Stimulated activated CD8-positive, alpha-beta memory T cell treated with anti-CD3 and anti-CD28 coated beads, Interleukin-15, amount 100 ng/mL, for 4 hours (primary cell): ENCODE measurements around the gene EIF6.

Source experiments
- DNase-seq, 2 donors: peaks; one replicate each; pipeline ENCODE4 v3.0.0-alpha.2; 2020; ENCODE audit warnings: low read depth in 2 of 2

The EIF6 gene

DNA sequence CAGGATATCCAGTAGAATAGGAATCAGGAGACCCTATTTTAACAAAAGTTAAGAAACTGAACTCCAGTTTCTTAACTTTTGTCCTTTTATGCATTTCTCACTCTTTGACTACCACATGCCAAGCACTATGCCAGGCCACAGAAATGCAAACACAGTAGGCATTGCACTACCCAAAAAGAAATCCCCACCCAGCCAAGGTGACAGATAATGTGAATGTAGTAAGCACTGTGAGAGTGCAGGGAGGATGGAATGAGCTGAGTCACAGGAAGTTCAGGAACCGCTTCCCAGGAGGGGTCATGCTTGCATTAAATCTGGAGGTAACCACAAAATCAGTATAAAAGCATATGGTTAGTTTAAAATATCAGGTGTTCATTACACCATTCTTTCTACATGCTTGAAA lies 27.7 kb upstream of the EIF6 start:
- DNase-seq, result no peak

- no peak for DNase-seq
Measured at GRCh38 chr20:35311822-35312221, 27.2 kb upstream of the EIF6 start.

DNA sequence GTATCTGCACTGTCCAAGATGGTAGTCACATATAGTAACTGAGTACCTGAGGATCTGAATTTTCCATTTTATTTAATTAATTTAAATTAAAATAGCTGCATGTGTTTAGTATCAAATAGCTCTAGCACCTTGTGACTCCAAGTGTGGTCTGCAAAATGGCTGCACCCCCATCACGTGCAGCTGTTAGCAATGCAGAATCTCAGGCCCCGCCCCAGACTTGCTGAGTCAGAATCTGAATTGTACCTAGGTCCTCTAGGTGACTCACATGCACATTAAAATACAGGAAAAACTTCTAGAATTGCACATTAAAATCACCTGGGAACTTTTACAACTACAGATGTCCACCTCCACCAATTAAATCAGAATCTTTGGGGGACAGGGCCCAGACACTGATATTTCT lies 26.8 kb upstream of the EIF6 start:
- DNase-seq, result no peak

DNA sequence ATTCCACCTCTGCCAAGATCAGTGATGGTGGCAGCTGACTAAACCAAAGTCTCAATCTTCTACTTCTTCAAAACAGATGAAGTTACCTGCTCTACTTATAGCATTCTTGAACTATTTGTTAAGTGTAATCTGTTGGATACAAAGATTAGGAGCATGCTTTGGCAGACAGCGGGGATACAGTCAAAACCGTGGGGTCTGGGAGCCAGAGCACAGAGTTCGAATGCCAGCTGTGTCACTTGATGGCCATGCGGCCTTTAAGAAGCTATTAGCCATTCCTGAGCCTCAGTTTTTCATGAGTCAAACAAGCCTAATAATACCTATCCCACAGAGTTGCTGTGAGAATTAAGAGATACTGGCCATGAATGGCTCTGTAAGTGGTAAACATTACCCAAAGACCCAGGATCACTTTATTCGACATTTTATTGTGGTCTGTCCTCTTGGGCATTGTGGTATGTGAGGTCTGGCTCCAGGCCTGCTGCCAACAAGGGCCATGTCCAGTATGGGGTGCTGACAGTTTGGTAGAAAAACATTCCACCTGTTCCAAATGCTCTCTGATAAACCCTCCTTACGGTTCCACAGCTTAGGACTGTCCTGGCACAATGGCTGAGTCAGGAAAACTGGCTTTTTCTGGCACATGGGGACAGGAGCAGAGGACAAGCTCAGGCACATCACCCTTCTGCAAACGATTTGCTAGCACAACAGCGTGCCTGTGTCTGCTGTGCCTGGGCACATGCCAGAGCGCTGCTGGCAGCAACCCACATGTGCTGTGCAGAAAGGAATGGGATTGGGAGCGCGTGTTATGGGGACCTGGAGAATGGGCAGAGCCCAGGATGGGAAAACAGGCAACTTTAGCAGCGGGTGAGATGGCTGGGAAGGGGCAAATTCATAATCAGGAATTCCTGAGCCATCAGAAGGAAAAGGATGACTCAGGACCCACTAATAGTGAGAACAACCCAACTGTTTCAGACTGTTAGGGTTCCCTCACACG lies 23.4 kb upstream of the EIF6 start:
- no peak for DNase-seq

DNA sequence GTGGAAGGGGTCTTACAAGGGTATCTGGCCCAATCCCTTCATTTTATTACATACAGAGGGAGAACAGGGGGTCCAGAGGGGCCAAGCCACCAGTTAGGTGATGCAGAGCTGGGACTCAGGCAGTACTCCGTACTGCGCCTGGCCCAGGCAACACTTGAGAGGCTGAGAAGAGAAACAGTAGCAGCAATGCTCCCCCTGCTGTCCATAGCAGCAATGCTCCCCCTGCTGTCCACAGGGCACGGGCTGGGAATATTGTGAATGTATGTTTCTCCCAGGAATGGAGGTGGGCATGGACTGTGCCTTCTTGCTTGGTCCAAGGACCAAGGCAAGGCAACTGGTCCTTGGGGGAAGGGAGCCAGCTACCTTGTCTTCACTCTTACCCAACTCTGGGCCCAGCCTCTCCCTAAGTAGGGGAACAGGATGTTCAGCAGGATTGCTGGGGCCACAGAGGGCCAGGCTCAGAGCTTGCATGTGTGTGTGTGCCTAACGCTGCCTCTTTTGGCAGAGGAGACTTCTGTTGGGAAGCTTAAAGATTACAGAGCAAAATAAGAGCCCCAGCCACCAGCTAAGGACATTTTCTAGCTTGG lies 22.5 kb upstream of the EIF6 start:
- no peak for DNase-seq

DNA sequence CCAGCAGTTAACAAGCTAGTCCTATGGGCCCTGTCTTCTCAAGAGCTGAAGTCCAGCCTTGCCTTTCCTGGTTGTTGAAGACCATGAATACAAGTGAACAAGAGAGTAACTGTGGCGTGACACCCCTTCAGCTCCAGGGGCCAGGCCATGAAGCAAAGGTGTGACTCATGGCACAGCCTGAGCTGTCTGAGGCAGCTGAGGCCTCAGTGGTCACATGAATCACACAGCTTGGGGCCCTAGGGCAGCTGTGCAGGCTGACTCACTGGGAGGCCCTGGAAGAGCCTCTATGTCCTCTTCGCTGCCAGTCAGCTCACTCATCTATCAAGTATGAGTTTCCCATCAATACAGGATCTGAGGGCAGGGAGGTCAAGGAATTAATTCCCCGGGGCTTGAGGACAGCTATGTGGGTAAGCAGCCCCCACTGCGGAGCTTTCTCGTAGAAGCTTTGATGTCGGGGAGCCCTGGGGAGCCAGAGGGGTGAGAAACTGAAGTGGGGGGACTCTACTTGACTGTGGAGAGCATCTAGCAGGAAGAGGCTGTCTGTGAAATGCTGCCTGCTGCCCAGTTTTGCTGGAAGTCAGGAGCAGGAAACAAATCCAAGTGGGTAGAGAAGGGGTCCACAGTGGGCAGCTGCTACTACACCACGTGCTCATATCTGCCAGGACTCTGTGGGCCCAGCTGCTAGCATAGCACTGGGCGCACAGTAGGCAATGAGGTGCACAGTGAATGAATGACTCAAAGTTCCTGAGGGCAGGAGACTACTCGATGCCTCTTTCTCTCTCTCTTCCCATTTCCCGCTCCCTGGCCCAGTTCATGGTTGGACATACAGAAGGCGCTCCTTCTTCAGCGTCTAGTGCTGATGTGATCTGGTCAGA lies 21.3 kb upstream of the EIF6 start:
- DNase-seq, result peak in 1 of 2 donors; percentile 29

- DNase-seq, result no peak
Measured at GRCh38 chr20:35304956-35305355, 20.4 kb upstream of the EIF6 start.

- peak; percentile 54 to 73 for DNase-seq
Measured at GRCh38 chr20:35303735-35304491, 19.3 kb upstream of the EIF6 start.

GRCh38 chr20:35303382-35303734 lies 18.8 kb upstream of the EIF6 start:
- DNase-seq, result no peak

- DNase-seq, result no peak
Measured at GRCh38 chr20:35302421-35303335, 18.1 kb upstream of the EIF6 start.

DNA sequence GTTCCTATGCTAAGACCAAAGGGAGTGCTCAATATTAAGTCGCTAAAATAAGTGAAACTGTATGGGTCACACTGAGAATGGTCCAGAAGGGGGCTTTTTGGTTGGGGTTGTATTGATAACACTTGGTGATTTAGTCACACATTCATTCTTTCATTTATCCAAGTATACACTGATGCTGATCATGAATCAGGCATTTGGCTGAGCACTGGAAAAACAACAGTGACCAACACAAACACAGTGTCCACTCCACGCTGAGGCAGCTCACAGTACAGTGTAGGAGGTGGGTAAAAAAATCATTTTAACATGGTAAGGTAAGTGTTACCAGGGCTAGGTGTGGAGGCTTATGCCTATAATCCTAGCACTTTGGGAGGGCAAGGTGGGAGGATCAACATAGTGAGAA lies 16.9 kb upstream of the EIF6 start:
- DNase-seq, result no peak

GRCh38 chr20:35300469-35301262 lies 16.1 kb upstream of the EIF6 start:
- DNase-seq, result no peak

DNA sequence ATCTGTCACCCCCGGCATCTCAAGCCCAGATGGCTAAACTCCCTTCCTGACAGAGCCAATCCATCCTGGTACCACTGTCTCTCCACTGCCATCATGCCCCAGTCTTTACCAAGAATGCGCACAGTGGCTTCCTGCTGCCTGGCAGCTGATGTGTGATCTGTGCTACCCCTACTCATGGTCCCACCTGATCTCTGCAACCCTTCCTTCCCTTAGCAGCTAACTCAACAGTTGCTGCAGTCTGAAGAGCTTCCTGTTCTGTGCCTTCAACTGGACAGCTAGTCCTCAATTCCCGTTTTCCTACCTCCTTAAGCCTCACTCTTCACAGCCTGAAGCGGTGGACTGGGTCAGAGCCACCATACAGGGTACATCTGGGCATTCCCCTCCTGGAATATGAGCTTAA lies 15.2 kb upstream of the EIF6 start:
- DNase-seq, result no peak

- no peak for DNase-seq
Measured at GRCh38 chr20:35298264-35298663, 13.7 kb upstream of the EIF6 start.

GRCh38 chr20:35297740-35298139 lies 13.2 kb upstream of the EIF6 start:
- DNase-seq, result no peak

DNA sequence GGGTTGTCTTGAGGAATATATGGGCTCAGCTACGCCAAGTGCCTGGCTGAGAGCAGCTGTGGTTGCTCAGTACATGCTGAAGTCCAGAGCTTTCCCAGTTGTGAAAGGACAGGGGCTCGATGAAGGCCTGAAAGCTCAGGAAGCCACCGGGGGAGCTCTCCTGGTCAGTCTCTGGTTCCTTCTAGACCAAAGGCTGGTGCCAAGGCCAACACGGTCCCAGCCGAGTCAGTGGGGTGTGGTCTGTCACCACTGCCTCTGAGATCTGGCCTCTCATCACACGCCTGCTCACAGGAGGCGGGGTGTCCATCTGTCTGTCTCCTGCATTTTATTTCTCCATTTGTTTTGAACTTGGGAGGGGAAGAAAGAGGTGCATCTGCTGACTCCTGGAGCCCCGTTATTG lies 12.6 kb upstream of the EIF6 start:
- no peak for DNase-seq

DNA sequence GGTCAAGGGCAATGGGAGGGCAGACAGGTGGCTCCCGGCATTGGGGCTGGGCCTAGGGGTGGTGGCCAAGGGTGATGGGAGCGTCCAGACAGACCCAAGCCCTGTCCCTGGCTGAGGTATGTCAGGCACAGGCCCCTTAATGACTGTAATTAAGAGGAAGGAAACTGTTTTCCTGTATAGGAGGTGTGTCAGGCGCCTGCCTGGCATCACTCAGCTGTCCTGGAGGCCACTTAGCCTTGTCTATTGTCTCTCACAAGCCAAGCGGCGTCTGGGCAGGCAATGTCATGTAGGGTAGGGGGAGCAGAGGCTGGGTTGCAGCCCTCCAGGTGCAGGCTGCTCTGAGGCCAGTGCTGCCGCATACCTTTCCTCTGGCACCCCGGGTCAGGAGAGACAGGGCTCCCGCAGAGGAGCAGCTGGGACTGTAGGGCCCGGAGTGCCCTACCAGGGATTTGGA lies 11.6 kb upstream of the EIF6 start:
- no peak for DNase-seq

- no peak for DNase-seq
Measured at GRCh38 chr20:35295674-35296073, 11.1 kb upstream of the EIF6 start.

DNA sequence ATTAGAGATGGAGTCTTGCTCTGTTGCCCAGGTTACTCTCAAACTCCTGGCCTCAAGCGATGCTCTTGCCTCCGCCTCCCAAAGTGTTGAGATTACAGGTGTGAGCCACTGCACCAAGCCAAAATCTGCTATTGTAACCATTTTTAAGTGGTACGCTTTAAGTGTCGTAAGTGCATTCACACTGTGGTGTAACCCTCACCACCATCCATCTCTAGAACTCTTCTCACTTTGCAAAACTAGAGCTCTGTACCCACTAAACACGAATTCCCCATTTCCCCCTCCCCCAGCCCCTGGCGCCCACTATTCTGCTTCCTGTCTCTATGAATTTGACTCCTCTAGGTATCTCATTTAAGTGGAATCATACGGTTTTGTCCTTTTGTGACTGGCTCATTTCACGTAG lies 10.5 kb upstream of the EIF6 start:
- no peak for DNase-seq

DNA sequence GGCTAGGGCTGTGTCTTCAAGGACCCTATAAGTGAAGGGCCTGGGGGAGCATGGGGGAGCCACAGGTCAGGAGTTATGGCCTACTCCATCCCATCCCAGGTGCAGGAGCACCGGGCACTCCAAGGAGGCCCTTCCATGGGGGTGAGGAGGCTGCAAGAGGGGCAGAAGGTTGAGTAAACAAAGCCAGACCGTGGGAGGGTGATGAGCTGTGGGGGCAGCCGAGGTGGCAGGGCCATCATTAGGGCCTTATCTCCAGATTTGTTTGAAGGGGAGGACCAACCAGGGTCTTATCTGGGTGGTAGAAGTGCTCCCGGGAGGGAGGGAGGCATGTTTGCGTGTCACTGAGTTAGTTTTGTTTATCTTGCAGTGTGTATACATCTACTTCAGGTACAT lies 9.7 kb upstream of the EIF6 start:
- no peak for DNase-seq
